A549 (cell line): ENCODE data around the gene ADARB2.

ENCODE experiments used
- EP300 ChIP-seq, 2 experiments: fragments of >200 bp; sonication (Bioruptor Twin); formaldehyde crosslinking; IDR thresholded peaks; 2 replicates in 1 of 2; 3 replicates in 1 of 2; pipeline ENCODE4 v1.6.1; 2016 to 2017
- JUN ChIP-seq, 2 experiments: fragments of >200 bp; sonication (Bioruptor Twin); formaldehyde crosslinking; IDR thresholded peaks; 2 replicates in 1 of 2; 3 replicates in 1 of 2; pipeline ENCODE4 v1.6.1; 2016 to 2017
- JUNB ChIP-seq: fragments of >200 bp; sonication (Bioruptor Twin); formaldehyde crosslinking; IDR thresholded peaks from 2 replicates; pipeline ENCODE4 v1.6.1; 2016
- KDM1A ChIP-seq: fragments of 200-600 bp; sonication (generic); IDR thresholded peaks from 2 replicates; pipeline ENCODE4 v1.6.1; 2016; ENCODE audit warnings: low read depth, mild to moderate bottlenecking
- MAX ChIP-seq: IDR thresholded peaks from 2 replicates; pipeline ENCODE4 v1.6.1; 2012
- MYC ChIP-seq: IDR thresholded peaks from 2 replicates; pipeline ENCODE4 v1.6.1; 2012; ENCODE audit warnings: mild to moderate bottlenecking, inconsistent platforms, low read length, improper control_type of control experiment, borderline replicate concordance
- NR3C1 ChIP-seq: fragments of >200 bp; sonication (Bioruptor Twin); formaldehyde crosslinking; IDR thresholded peaks from 3 replicates; pipeline ENCODE4 v1.6.1; 2017
- POLR2A ChIP-seq: IDR thresholded peaks from 2 replicates; pipeline ENCODE4 v1.6.1; 2012; ENCODE audit warnings: mild to moderate bottlenecking, low read length
- RAD21 ChIP-seq, 2 experiments: fragments of >200 bp in 1 of 2; sonication (Bioruptor Twin) in 1 of 2; formaldehyde crosslinking in 1 of 2; IDR thresholded peaks in 1 of 2; conservative IDR thresholded peaks in 1 of 2; 2 replicates in 1 of 2; 3 replicates in 1 of 2; pipeline ENCODE4 v1.6.1; 2012 to 2018; ENCODE audit warnings: inconsistent platforms in 1 of 2
- SMC3 ChIP-seq: fragments of >200 bp; sonication (Bioruptor Twin); formaldehyde crosslinking; IDR thresholded peaks from 3 replicates; pipeline ENCODE4 v1.6.1; 2018; ENCODE audit warnings: inconsistent platforms
- SREBF2 ChIP-seq: fragments of 450-650 bp; IDR thresholded peaks from 2 replicates; pipeline ENCODE4 v1.6.1; 2014; ENCODE audit warnings: mild to moderate bottlenecking, moderate library complexity
- TF ChIP-seq, protein P1 (sequence below): fragments of >200 bp; sonication (Bioruptor Twin); formaldehyde crosslinking; IDR thresholded peaks from 3 replicates; pipeline ENCODE4 v1.5.1; 2016
- TF ChIP-seq, protein P2 (sequence below): IDR thresholded peaks from 2 replicates; pipeline ENCODE4 v1.6.1; 2012

DNA sequence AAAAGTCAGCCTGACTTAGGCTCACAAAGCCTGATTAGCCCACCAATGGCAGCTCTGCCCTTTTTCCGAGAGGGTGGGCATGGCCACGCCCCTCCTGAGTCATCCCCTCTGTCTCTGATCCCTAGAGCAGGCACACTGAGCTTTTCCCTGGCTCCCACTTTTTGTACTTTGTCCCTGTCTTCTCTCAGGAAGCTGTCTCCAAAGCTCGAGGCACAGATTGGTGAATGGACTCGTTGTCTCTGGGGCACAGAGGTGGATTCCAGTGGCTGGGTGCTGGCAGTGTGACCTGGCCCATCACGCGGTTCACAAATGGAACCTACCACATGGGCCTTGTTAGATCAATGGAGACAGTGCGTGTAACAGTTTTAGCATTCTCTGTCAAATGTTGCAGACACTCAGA, 367.7 kb downstream of the ADARB2 start:
- TF ChIP-seq, protein P1, sequence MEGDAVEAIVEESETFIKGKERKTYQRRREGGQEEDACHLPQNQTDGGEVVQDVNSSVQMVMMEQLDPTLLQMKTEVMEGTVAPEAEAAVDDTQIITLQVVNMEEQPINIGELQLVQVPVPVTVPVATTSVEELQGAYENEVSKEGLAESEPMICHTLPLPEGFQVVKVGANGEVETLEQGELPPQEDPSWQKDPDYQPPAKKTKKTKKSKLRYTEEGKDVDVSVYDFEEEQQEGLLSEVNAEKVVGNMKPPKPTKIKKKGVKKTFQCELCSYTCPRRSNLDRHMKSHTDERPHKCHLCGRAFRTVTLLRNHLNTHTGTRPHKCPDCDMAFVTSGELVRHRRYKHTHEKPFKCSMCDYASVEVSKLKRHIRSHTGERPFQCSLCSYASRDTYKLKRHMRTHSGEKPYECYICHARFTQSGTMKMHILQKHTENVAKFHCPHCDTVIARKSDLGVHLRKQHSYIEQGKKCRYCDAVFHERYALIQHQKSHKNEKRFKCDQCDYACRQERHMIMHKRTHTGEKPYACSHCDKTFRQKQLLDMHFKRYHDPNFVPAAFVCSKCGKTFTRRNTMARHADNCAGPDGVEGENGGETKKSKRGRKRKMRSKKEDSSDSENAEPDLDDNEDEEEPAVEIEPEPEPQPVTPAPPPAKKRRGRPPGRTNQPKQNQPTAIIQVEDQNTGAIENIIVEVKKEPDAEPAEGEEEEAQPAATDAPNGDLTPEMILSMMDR, result no peak
- TF ChIP-seq EP300 (IDR thresholded peaks at IDR 0.05) (no peak), RAD21 (conservative IDR thresholded peaks at IDR 0.05 in 1 of 2, IDR thresholded peaks at IDR 0.05 in 1 of 2) (no peak), SMC3 (no peak), MAX (no peak), KDM1A (no peak), JUNB (no peak), POLR2A (no peak), NR3C1 (no peak), JUN (IDR thresholded peaks at IDR 0.05) (no peak), MYC (no peak), SREBF2 (no peak)
- TF ChIP-seq, protein P2, sequence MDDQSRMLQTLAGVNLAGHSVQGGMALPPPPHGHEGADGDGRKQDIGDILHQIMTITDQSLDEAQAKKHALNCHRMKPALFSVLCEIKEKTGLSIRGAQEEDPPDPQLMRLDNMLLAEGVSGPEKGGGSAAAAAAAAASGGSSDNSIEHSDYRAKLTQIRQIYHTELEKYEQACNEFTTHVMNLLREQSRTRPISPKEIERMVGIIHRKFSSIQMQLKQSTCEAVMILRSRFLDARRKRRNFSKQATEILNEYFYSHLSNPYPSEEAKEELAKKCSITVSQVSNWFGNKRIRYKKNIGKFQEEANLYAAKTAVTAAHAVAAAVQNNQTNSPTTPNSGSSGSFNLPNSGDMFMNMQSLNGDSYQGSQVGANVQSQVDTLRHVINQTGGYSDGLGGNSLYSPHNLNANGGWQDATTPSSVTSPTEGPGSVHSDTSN, result no peak
